ENCODE measurements around the gene ANKMY1. TPM values are rescaled to one million over a fixed set of nuclear protein-coding genes. Genes with fewer than 3 reads are reported as not detected.

ANKMY1 gene
- total RNA-seq, 1 experiment from 2014 or later = 28.3 TPM

DNA sequence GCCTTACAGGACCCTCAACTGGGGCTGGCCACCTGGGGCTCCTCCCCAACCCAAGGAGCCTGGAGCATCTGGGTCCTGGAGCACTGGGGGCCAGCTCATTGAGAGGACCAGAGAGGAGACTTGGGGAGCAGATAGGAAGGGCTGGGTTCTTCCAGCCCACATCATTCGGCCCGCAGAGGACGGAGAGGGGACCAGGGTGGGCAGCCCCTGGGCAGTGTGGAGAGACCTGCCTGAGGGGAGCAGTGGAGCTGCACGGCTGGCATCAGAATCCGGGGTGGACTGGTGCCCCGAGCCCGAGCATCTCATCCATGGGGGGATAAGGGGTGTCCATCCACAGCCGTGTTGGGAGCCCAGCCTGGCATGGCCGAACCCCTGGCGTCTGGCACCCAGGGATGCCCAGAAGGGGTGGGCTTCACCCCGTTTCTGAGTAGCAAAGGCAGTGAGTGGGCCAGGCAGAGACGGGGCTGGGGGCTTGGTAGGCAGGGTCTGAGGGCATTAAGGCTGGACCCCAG is 111.1 kb downstream of the ANKMY1 start:
- Histone ChIP-seq H4K20me1 (ENCODE audit: insufficient read depth) (no peaks in the 10 kb centered on the region), H3K4me1 (ENCODE audit: control insufficient read depth in 1 of 2, insufficient read depth in 2 of 2, low read length in 2 of 2) (peaks cover 24 to 40% of the 10 kb centered on the region in 2 experiments; a peak in 3 of 4 replicates), H3K27me3 (ENCODE audit: insufficient read depth, low read length) (no peaks in the 10 kb centered on the region), H3K36me3 (ENCODE audit: control insufficient read depth in 1 of 2, insufficient read depth in 2 of 2, low read length in 2 of 2) (no peaks in the 10 kb centered on the region), H3K27ac (ENCODE audit: low read depth, low read length) (no peak overlapping the region), H3K9ac (ENCODE audit: low read length) (no peak overlapping the region), H3K4me3 (replicated peaks in 1 of 2; ENCODE audit: low read depth in 1 of 2, low read length in 2 of 2) (no peak overlapping the region), H2AFZ (ENCODE audit: low read depth, low read length, poor library complexity, severe bottlenecking) (no peak overlapping the region), H3K9me2 (ENCODE audit: insufficient read depth) (no peaks in the 10 kb centered on the region), H3K4me2 (ENCODE audit: low read length) (no peak overlapping the region), H3K9me3 (ENCODE audit: control insufficient read depth in 1 of 2, insufficient read depth in 1 of 2, low read depth in 1 of 2, low read length in 2 of 2) (no peaks in the 10 kb centered on the region), H3K79me2 (ENCODE audit: insufficient read depth, low read length) (peaks cover 88% of the 10 kb centered on the region)
- POLR2A ChIA-PET = no interaction called here
- ATAC-seq (no peak), DNase-seq (ENCODE audit: low read depth, low spot score) (no peak)
- RAD21 ChIA-PET (ENCODE audit: low non-redundant PET in 1 of 2, low total read pairs in 2 of 2, uncharacterized antibody in 2 of 2, unreplicated experiment in 2 of 2) = no interaction called here
- intact Hi-C loops (cut with micrococcal nuclease) = no loop called here
- no peak for TF ChIP-seq SP1 (IDR thresholded peaks at IDR 0.05; ENCODE audit: low read depth)
- no peak for TF ChIP-seq RAD21 (IDR thresholded peaks at IDR 0.05; ENCODE audit: low read depth)
- no peak for TF ChIP-seq EGR1 (IDR thresholded peaks at IDR 0.05; ENCODE audit: low read depth)
- no peak for TF ChIP-seq ELF1 (IDR thresholded peaks at IDR 0.05; ENCODE audit: borderline replicate concordance, low read depth)
- no peak for TF ChIP-seq SIN3A (IDR thresholded peaks at IDR 0.05; ENCODE audit: low read depth)
- BruUV-seq (replicated peaks) = no TSS peak
- CTCF ChIA-PET = no interaction called here

DNA sequence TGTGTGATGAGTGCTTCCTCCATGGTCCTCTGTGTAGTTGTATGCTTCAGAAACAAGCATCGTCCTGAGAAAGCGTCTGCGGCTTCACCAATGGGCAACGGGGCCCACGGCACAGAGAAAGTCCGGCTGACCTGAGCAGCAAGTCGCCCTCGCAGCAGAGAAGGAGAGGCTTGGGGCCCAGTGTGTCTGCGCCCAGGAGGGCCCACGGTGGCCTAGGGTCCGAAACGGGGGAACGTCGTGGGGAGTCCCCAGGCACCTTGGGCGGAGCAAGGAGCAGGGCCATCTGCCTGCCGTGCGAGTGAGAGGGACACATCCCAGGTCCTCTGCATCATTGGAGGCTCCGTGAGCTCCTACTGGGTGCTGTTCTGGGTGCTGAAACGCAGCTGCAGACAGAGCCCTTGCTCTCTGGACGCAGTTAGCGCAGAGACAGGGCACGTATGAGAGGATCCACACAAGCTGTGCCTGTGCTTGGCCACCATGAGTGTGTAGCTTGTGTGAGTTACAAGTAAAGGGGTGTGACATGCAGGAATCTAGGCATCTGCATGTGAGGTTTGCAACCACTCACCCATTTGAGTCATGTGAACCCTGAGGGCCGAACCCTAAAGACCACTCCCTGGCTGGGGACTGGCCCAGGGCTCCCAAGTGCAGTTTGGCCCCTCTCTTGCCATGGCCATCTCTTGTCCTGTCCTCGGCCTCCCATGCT is 111.7 kb downstream of the ANKMY1 start:
- no peaks in the 10 kb centered on the region for H3K9me3 ChIP-seq (ENCODE audit: control insufficient read depth in 1 of 2, insufficient read depth in 1 of 2, low read depth in 1 of 2, low read length in 2 of 2)
- H2AFZ ChIP-seq (ENCODE audit: low read depth, low read length, poor library complexity, severe bottlenecking) = no peak overlapping the region
- peaks cover 18 to 34% of the 10 kb centered on the region in 2 experiments; a peak in 3 of 4 replicates for H3K4me1 ChIP-seq (ENCODE audit: control insufficient read depth in 1 of 2, insufficient read depth in 2 of 2, low read length in 2 of 2)
- DNase-seq (ENCODE audit: low read depth, low spot score) (no peak), ATAC-seq (no peak)
- H3K4me3 ChIP-seq (replicated peaks in 1 of 2; ENCODE audit: low read depth in 1 of 2, low read length in 2 of 2) = no peak overlapping the region
- H3K27me3 ChIP-seq (ENCODE audit: insufficient read depth, low read length) = no peaks in the 10 kb centered on the region
- CTCF ChIA-PET = no interaction called here
- no TSS peak for BruUV-seq (replicated peaks)
- H3K27ac ChIP-seq (ENCODE audit: low read depth, low read length) = no peak overlapping the region
- no peaks in the 10 kb centered on the region for H3K9me2 ChIP-seq (ENCODE audit: insufficient read depth)
- RAD21 ChIA-PET (ENCODE audit: low non-redundant PET in 1 of 2, low total read pairs in 2 of 2, uncharacterized antibody in 2 of 2, unreplicated experiment in 2 of 2) = no interaction called here
- H4K20me1 ChIP-seq (ENCODE audit: insufficient read depth) = no peaks in the 10 kb centered on the region
- intact Hi-C loops (cut with micrococcal nuclease) = no loop called here
- no peak overlapping the region for H3K4me2 ChIP-seq (ENCODE audit: low read length)
- no peak overlapping the region for H3K9ac ChIP-seq (ENCODE audit: low read length)
- POLR2A ChIA-PET = no interaction called here
- TF ChIP-seq POLR2AphosphoS5 (IDR thresholded peaks at IDR 0.05; ENCODE audit: low read depth, low read length) (no peak), RAD21 (IDR thresholded peaks at IDR 0.05; ENCODE audit: low read depth) (no peak), YY1 (IDR thresholded peaks at IDR 0.05; ENCODE audit: extremely low read depth, insufficient replicate concordance, low read depth, low read length) (no peak), SIN3A (IDR thresholded peaks at IDR 0.05; ENCODE audit: low read depth) (no peak), EGR1 (IDR thresholded peaks at IDR 0.05; ENCODE audit: low read depth) (no peak), FOSL1 (IDR thresholded peaks at IDR 0.05; ENCODE audit: low read depth) (no peak), JUND (IDR thresholded peaks at IDR 0.05) (no peak), CEBPB (IDR thresholded peaks at IDR 0.05; ENCODE audit: low read depth) (no peak), ELF1 (IDR thresholded peaks at IDR 0.05; ENCODE audit: borderline replicate concordance, low read depth) (no peak)
- TF ChIP-seq, protein P1, sequence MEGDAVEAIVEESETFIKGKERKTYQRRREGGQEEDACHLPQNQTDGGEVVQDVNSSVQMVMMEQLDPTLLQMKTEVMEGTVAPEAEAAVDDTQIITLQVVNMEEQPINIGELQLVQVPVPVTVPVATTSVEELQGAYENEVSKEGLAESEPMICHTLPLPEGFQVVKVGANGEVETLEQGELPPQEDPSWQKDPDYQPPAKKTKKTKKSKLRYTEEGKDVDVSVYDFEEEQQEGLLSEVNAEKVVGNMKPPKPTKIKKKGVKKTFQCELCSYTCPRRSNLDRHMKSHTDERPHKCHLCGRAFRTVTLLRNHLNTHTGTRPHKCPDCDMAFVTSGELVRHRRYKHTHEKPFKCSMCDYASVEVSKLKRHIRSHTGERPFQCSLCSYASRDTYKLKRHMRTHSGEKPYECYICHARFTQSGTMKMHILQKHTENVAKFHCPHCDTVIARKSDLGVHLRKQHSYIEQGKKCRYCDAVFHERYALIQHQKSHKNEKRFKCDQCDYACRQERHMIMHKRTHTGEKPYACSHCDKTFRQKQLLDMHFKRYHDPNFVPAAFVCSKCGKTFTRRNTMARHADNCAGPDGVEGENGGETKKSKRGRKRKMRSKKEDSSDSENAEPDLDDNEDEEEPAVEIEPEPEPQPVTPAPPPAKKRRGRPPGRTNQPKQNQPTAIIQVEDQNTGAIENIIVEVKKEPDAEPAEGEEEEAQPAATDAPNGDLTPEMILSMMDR (IDR thresholded peaks at IDR 0.05 in 2 of 3, conservative IDR thresholded peaks at IDR 0.05 in 1 of 3; ENCODE audit: borderline replicate concordance in 1 of 3, insufficient read depth in 1 of 3, low read depth in 2 of 3, low read length in 2 of 3) = no peak
- TF ChIP-seq, protein P2, sequence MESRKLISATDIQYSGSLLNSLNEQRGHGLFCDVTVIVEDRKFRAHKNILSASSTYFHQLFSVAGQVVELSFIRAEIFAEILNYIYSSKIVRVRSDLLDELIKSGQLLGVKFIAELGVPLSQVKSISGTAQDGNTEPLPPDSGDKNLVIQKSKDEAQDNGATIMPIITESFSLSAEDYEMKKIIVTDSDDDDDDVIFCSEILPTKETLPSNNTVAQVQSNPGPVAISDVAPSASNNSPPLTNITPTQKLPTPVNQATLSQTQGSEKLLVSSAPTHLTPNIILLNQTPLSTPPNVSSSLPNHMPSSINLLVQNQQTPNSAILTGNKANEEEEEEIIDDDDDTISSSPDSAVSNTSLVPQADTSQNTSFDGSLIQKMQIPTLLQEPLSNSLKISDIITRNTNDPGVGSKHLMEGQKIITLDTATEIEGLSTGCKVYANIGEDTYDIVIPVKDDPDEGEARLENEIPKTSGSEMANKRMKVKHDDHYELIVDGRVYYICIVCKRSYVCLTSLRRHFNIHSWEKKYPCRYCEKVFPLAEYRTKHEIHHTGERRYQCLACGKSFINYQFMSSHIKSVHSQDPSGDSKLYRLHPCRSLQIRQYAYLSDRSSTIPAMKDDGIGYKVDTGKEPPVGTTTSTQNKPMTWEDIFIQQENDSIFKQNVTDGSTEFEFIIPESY (IDR thresholded peaks at IDR 0.05; ENCODE audit: extremely low read depth, insufficient replicate concordance, low read length) = no peak
- TF ChIP-seq, protein P3, sequence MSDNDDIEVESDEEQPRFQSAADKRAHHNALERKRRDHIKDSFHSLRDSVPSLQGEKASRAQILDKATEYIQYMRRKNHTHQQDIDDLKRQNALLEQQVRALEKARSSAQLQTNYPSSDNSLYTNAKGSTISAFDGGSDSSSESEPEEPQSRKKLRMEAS (IDR thresholded peaks at IDR 0.05) = no peak
- no peaks in the 10 kb centered on the region for H3K36me3 ChIP-seq (ENCODE audit: control insufficient read depth in 1 of 2, insufficient read depth in 2 of 2, low read length in 2 of 2)
- H3K79me2 ChIP-seq (ENCODE audit: insufficient read depth, low read length) = peaks cover 89% of the 10 kb centered on the region

All from HCT116 (cell line).